ENCODE results near the gene ANKRD44.
"Not testable (repeated sequence)": the region's sequence is repeated elsewhere in the genome, so short reads cannot be mapped to it uniquely, and the experiment has no call there.

ANKRD44 gene

DNA sequence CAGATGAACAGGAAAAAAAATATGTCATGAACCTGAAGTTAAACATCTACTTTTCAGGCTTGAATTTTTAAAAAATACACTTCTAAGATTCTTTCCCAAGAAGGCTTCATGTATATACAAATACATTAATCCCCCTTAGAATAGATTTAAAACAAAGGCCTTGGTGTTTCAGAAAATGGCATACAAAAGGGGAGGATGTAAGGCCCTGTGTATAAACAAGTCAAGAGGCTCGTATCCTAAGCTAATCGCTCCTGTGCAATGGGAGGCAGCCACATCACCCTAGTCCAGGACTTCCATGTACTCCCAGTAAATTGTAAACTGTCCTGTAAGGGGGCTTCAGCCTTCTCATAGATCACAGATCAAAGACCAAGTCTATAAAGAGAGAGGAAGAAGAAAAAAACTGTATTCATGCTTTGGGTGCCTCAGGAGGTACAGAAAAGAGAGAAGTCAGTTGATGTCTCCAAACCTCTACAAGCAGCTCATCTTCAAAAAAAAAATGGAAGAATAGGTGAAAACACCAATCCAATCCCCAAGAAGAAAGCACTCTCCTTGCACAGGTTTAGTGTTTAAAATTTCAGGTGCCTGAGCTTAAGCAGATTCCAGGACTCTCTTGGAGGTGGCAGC is 53.9 kb downstream of the ANKRD44 start:
- no peak for DNase-seq (ENCODE audit: low spot score)

- no peak for DNase-seq (ENCODE audit: low spot score)
These were observed 54.6 kb downstream of the ANKRD44 start for GRCh38 chr2:197256021-197256420.

DNA sequence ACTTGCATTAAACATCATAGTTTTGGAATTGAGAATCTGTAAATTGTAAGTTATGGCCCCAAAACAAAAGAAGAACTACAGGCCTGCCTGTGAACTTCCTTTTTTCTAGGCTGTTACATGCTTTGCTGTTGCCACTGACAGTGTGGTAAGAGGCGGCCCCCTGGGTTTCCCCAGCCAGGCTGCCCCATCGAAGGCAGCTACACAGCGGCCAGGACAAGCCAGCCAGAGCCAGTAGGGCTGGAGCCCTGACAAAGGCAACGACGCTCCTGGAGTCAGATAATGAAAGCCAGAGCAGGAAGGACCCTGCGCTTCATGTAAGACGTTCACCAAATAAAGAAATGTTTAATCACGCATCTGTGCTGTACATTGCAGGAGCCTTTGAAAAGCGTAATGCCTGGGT is 55.0 kb downstream of the ANKRD44 start:
- DNase-seq (ENCODE audit: low spot score): peak; percentile 63

DNA sequence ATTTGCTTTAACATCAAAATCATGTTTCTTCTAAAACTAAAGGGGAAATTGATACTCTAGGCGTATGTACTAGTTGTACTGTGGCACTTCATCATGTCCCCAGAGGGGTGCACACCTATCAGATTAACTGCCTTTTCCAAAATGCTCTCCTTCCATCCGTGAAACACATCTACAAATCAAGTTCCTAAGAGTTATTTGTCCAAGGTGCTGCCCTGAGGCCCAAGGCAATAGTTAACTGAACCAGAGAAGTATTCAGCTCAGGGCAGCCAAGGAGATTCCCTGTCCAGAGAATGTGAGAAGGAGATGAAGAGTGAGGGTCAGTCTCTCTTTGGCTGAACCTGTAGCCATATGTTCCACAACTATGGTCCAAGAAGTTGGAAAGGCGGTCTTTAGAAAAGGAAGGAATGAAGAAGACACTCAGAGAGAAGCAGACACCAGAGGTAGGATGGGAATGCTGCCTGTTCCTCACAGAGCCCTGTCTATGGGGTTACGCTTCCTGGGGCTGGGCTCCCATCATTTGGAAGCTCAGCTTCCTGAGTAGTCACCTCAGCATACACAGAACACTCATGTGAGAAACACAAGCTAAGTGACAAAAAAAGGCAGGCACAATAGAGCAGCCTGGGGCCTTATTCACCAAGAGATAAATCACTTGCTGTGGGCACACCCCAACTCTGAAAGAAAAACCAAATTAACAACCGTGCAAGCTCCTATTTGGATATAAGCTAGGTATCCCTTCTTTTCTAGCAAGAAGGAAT is 55.6 kb downstream of the ANKRD44 start:
- DNase-seq (ENCODE audit: low spot score): no peak

GRCh38 chr2:197251576-197251975 is 59.0 kb downstream of the ANKRD44 start:
- no peak for DNase-seq (ENCODE audit: low spot score)

GRCh38 chr2:197251163-197251562 is 59.4 kb downstream of the ANKRD44 start:
- DNase-seq (ENCODE audit: low spot score): no peak

DNA sequence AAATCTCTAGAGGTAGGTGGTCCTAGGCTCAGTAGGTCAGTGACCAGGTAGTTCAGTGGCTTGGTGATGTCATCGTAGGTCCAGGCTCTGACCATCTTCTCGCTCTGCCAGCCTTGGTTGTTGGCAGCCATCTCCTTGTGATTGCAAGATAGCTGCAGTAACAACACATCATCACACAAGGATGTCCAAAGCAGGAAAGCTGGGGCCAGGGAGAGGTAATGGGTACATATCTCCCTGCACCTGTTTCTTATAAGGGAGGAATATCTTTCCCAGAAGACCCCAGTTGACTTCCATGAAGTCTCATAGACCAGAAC is 60.5 kb downstream of the ANKRD44 start:
- DNase-seq (ENCODE audit: low spot score): no peak

DNA sequence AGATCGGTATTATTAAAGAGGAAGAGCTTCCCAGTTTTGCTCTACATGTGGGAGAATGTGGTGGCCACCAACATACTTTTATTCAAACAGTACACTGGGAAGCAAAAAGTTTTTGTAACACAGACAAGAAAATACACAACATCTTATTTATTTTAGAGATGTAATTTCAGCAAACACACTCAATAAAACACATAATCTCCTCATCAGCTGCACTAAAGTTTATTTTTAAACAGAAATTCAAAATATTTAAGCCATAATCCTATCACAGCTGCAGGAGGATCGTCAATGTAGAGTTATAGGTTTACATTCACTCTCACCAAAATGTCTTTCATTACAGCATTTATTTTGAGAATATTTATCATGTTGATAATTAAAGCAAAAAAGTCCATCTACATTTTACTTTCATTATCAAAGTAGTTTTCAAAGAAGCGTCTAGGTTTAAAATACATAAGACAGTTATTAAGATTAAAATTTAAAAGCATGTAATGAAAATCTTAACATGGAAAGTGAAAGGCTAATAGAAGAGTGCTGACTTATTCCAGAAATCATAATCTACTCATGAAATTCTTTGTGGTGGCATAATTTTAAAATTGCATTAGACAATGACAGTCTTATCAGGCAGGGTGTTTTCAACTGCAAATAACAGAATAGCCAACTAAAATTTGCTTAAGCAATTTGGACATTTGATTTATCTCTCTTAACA is 61.0 kb downstream of the ANKRD44 start:
- DNase-seq (ENCODE audit: low spot score): no peak

- no peak for DNase-seq (ENCODE audit: low spot score)
These were observed 62.0 kb downstream of the ANKRD44 start for GRCh38 chr2:197248623-197249022.

DNA sequence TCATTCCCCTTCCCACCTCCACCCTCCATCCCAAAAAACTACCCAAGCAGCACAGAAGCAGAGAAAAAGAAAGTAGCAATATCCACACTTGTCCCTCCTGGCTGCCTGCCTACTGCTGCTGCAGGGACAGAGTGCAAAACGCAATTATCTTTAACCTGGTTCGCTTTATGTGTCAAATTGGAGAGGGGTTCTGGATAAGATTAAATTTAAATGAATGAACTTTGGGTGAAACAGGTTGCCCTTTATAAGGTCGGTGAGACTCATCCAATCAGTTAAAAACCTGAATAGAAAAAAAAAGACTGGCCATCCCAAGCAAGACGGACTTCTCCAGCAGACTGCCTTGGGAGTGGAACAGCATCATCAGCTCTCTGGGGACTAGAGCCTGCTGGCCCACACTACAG is 62.6 kb downstream of the ANKRD44 start:
- DNase-seq (ENCODE audit: low spot score): no peak

DNA sequence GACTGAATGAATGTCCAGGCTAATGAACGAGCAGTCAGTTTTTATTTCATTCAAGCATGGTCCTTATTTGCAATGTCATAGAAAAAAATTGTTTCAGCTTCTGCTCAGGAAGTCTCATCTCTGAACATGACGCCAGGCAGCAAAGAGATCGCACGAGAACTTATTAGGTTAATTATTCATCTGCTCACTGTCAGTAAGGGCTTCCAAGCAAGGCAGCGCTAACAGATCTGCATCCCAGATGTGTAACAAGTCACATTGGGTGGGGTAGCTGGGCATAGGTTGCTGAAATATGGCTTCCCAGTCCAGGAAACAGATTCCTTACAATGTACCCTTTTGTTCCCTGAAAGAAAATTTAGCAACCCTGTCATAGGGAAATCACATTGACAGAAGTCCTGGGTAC is 63.5 kb downstream of the ANKRD44 start:
- no peak for DNase-seq (ENCODE audit: low spot score)

GRCh38 chr2:197245829-197246804 is 64.5 kb downstream of the ANKRD44 start:
- no peak for DNase-seq (ENCODE audit: low spot score)

DNA sequence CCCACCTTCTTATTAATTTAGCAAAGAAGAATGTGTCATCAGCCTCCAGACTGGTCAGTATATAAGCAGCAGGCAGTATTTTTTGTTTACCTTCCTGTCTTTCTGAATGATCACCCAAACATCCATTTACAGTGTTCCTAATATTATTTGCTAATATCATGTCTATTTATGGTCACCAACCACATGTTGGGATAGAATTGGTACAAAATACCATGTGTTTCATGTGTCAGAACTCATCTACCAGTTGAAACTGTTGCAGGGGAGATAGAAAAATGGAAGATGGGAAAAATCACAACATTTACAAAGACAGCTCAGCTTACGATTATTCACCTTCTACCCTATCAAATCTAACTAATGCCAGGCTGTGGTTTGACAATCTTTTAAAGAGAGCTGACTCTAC is 66.2 kb downstream of the ANKRD44 start:
- no peak for DNase-seq (ENCODE audit: low spot score)

DNA sequence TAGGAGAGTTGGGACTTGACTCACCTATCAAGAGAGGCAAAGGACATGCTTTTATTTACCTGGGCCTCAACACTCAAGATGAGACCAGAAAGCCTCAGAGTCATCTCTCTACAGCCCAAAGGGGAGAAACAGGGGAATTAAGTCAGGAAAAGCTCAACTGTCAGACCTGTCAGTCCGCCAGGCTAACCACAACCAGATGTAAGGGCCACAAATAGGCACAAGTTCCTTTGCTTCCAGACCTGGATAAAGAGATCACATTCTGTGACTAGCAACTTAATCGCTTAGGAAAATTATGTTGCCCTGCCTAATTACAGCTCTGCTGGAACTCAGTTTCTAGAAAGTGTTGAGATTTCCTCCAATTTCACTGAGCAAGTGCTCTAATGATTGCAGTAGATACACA is 67.9 kb downstream of the ANKRD44 start:
- DNase-seq (ENCODE audit: low spot score): no peak

DNA sequence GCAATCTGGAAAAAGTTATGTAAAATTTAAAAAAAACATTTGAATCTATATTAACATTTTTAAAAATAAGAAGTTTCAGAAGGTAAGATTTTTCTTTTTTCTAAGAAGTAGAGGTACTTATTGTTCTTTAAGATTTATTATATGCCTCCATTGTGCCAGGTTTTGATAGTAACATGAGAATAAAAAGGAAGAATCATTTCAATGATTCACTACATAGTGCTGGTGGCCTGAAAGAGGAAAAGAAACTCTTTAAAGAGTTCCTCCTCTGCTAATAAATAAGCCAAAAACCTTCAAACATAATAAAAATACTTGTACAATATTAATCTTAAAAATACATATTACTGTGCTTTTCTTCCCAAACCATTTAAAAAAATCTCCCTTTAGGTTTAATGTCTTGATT is 69.0 kb downstream of the ANKRD44 start:
- DNase-seq (ENCODE audit: low spot score): no peak

- no peak for DNase-seq (ENCODE audit: low spot score)
These were observed 69.4 kb downstream of the ANKRD44 start for GRCh38 chr2:197241153-197241552.

- no peak for DNase-seq (ENCODE audit: low spot score)
These were observed 70.0 kb downstream of the ANKRD44 start for GRCh38 chr2:197240421-197241041.

GRCh38 chr2:197240018-197240417 is 70.6 kb downstream of the ANKRD44 start:
- DNase-seq (ENCODE audit: low spot score): not testable (repeated sequence)

- no peak for DNase-seq (ENCODE audit: low spot score)
These were observed 71.1 kb downstream of the ANKRD44 start for GRCh38 chr2:197239434-197239833.

DNA sequence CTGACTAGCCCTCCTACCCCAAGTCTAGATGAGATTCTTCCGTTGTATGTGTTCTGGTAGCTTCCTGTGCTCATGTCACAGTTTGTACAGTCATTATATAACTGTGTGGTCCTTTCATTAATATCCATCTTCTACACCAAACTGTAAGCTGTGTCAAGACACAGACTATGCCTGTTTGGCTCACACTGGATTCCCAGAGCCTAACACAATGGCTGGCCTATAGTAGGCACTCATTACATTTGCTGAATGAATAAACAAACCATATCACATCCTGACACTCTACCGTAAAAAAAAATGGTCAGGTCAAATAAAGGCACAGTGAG is 72.6 kb downstream of the ANKRD44 start:
- no peak for DNase-seq (ENCODE audit: low spot score)

DNA sequence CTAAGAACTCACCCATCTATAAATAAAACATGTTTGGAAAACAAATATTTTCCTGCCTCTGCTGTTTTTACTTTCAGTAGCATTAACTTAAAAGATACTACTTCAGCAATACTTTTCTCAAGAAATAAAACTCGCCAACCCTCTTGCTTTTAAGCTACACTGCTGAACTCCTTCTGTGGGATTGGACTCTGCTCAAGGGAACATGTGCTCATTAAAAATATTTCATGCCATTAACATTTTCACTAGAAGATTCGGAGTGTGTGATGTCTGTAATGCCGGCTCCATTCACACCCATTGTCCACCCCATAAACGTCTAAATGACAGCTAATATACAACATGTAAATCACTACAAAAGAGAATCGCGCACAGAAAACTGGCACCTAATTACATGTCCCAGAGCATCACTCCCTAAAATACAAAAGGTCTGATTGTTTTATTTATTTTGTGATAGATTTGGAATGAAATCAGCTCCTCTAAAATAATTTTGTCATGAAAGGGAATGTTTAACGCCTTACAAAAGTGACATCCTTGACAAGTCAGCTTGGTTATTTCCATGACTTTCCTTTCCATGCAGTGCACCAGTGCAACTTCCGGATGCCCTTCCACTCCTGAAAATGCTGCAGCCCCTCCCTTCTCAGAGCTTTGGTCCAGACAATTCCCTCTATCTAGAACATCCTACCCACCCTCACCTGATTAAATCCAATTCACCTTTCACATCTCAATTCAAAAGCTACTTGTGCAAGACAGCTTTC is 73.1 kb downstream of the ANKRD44 start:
- DNase-seq (ENCODE audit: low spot score): no peak

Data from ecto neural progenitor cell (in vitro differentiated cells).